Body of pancreas (tissue), 4 donors: Measurements from ENCODE around the gene SLC9A9.

Source experiments
- CTCF ChIP-seq, 7 experiments: fragments of 450-650 bp in 4 of 7; fragments of 200-600 bp in 3 of 7; sonication (generic) in 3 of 7; IDR thresholded peaks; one replicate each; pipeline ENCODE4 v1.5.1; 2016 to 2019; ENCODE audit warnings: antibody characterized with exemption in 7 of 7
- POLR2A ChIP-seq, 3 donors: fragments of 450-650 bp; IDR thresholded peaks; one replicate each; pipeline ENCODE4 v1.6.1; 2016; ENCODE audit warnings: antibody characterized with exemption in 3 of 3, mild to moderate bottlenecking in 2 of 3

- TF ChIP-seq CTCF (IDR thresholded peaks at IDR 0.05) (no peak), POLR2A (IDR thresholded peaks at IDR 0.05) (no peak)
Measured at GRCh38 chr3:143387425-143387824, 460.8 kb downstream of the SLC9A9 start.
